Omental fat pad (tissue), 4 donors: ENCODE measurements around the gene MLEC. TPM values are rescaled to one million over a fixed set of nuclear protein-coding genes. Genes with fewer than 3 reads are reported as not detected.

Experiments
- ATAC-seq: fragments of 150-250 bp; one replicate; pipeline ENCODE4 v1.9.1; 2016; ENCODE audit warnings: mild to moderate bottlenecking, moderate library complexity; ENCODE audit not compliant: low FRiP score
- DNase-seq: peaks from one replicate; pipeline ENCODE4 v3.0.0-alpha.2; 2019; ENCODE audit warnings: low spot score
- total RNA-seq, 4 donors: library from RNA; depleted of rRNA; stranded (reverse); fragments of >200 nt; gene quantifications; one replicate each; pipeline ENCODE4 v1.1.0, GENCODE V29; 2016
- TF ChIP-seq, protein P1 (sequence below), 3 donors: fragments of 450-650 bp; IDR thresholded peaks; one replicate each; pipeline ENCODE4 v1.5.1; 2016 to 2017; ENCODE audit warnings: antibody characterized with exemption in 3 of 3, mild to moderate bottlenecking in 3 of 3, moderate library complexity in 2 of 3

MLEC gene
- total RNA-seq, 4 donors from 2014 or later: 84.8 to 121 (median 91.7) TPM

DNA sequence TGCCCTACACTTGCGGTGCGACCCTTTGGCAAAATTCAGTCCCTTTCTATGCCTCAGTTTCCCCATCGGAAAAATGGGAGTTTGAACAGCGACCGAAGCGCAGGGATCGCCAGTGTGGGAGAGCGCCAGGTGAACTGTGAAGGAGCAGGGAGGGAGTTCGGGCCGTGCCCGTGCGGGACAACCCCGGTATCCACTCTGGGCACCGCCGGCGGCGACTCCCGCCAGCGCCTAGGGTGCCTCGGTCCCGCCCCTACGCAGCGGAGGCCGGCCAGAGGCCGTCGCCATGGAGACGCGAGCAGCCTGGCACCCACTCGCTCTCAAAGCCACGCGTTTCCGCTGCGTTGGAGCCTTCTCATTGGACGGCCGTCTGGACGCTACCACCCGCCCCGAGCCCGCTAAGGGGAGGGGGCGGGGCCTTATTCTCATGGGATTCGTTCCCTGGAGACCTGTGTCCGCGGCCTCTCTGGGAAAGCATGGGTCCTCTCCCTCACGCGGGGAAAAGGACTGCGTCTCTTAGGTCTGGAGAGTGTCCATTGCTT, 729 bp upstream of the MLEC start:
- TF ChIP-seq, protein P1, sequence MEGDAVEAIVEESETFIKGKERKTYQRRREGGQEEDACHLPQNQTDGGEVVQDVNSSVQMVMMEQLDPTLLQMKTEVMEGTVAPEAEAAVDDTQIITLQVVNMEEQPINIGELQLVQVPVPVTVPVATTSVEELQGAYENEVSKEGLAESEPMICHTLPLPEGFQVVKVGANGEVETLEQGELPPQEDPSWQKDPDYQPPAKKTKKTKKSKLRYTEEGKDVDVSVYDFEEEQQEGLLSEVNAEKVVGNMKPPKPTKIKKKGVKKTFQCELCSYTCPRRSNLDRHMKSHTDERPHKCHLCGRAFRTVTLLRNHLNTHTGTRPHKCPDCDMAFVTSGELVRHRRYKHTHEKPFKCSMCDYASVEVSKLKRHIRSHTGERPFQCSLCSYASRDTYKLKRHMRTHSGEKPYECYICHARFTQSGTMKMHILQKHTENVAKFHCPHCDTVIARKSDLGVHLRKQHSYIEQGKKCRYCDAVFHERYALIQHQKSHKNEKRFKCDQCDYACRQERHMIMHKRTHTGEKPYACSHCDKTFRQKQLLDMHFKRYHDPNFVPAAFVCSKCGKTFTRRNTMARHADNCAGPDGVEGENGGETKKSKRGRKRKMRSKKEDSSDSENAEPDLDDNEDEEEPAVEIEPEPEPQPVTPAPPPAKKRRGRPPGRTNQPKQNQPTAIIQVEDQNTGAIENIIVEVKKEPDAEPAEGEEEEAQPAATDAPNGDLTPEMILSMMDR (IDR thresholded peaks at IDR 0.05): no peak
- peak; percentile 92 for DNase-seq
- ATAC-seq: peak; percentile 94

DNA sequence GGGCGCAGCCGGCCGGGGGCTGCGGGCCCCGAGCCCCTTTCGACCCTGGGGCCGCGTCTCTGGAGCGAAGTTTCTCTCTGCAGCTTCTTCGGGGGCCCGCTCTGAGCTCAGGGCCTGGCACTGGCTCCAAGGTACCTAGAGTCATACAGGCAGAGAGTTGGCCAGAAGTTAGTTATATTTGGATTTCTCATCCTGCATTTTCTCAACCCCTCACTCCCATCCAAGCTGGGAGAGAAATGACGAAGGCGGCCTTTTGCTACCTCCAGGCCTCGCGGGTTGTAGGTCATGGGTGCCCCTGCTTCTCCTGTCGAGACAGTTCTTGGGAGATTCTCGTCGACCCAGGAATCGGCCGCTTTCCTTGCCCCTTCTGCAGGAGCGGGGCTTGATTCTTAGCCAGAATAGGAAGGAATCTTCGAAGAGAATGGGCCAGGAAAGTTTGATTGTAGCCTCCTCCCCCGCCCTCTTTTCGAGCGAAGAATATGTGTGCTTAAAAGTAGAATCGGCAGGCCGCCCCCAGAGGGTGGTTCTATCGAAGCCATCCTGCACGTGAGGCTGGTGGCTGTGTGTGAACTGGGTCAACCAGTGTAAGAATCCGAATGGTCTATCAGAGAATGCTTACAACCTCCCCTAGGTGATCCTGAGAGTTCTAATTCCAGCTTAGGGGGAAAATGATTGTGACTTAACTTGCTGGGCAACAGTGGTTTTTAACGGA, 785 bp downstream of the MLEC start:
- ATAC-seq (no peak), DNase-seq (no peak)
- TF ChIP-seq, protein P1 (IDR thresholded peaks at IDR 0.05): no peak

DNA sequence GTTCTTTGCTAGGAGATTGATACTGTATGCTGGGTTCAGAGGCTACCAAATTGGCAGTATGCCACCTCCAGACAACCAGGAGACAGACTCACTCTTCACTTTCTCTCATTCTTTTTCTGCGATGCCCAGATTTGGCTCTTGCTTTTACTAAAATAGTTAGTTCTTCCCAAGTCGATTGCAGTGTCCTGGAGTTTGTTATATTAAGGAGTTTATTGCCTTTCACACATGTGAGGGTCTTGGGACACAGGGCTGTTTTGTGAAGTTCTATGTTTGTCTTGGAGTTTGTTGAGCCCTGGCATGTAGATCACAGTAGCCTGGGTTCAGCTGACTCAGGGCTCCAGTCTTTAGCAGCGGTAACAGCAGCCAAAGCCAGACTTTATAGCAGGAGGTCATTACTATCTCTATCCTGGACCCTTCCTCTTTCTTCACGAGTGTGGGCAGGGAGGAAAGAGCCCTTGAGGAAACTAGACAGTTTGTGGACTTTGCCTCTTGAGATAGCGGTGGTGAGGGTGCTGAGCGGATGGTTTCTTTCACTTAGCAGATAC, 1.6 kb downstream of the MLEC start:
- TF ChIP-seq, protein P1 (IDR thresholded peaks at IDR 0.05): no peak
- no peak for ATAC-seq
- DNase-seq: no peak

DNA sequence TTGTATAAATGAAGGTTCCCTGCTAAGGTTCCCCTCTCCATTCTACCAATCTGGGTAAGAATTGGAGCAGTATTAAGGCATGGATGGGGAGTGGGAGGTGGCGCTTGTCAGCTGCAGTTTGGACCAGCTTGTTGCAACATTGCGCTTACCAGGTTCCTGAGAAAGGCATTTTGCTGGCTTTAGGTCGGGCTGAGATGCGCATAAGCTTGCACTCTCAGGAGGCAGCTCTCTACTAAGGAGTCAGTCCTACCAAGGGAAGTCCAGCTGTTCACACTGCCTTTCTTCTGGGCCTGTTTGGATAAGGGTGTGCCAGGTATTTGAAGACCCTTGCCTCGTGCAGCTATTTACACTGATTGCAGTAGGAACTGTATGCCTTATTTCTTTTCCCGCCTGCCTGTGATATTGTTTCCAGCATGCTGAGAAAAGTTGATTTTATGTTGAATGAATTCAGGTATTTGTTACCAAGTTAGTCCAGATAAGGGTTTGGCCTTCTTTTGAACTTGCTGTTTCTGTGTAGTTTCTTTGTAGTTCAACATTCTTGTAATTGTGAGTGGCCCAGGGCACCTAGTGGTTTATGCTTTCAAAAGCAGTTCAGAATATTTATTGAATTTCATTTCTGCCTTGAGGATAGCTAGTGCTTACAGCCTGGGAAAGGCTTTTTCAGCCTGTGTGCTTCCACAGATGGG, 2.6 kb downstream of the MLEC start:
- no peak for DNase-seq
- no peak for ATAC-seq
- TF ChIP-seq, protein P1 (IDR thresholded peaks at IDR 0.05): no peak

DNA sequence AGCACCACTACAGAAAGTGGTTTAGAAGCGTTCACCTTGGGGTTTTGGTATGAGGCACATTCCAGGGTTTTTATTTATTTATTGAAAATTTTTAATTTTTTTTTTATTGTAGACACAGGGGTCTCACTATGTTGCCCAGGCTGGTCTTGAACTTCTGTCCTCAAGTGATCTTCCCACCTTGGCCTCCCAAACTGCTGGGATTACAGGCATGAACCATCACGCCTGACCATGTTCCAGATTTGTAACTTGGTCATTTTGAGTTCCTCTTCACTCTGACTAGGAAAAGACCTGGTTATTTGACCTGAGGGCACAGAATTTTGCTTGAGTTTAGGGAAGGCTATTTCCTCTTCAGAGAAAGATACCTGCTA, 3.1 kb downstream of the MLEC start:
- no peak for ATAC-seq
- TF ChIP-seq, protein P1 (IDR thresholded peaks at IDR 0.05): no peak
- DNase-seq: no peak

DNA sequence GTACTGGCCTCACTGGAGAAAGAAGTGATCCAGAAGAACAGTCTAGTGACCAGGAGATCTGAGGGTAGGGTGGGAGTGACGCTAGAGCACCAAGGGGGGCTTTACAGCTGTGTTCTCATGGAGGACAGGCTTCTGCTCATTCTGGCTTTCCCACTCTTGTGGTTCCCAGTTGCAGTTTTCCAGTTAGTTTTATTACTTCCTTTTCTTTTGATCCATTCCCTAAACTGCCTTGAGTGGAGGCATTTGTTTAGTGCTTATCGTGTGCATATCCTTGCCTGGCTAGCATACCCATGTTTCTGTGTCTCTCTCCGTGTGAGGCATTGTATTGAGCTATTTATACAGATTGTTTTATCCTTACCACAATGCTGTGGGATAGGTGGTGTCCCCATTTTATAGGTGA, 4.0 kb downstream of the MLEC start:
- TF ChIP-seq, protein P1 (IDR thresholded peaks at IDR 0.05): no peak
- DNase-seq: no peak
- no peak for ATAC-seq
